ENCODE results near the gene SDHB. TPM values are rescaled to one million over a fixed set of nuclear protein-coding genes. Genes with fewer than 3 reads are reported as not detected.

SDHB gene
- total and polyA plus RNA-seq, 5 donors, result 209 to 311 (median 241) TPM

DNA sequence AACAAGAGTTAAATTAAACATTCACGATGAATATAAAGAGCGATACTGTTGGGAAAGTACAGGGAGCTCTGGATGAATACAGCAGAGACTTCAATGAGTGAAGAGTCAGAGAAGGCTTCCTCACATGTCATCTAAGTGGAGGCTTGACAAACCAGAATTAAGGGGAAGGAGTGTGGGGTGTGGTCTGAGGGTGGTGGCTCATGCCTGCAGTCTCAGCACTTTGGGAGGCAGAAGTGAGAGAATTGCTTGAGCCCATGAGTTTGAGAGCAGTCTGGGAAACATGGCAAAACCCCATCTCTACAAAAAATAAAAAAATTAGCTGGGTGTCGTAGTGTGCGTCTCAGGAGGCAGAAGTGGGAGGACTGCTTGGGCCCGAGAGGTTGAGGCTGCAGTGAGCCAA, 8.7 kb downstream of the SDHB start:
- no peaks in the 10 kb centered on the region for H3K9me3 ChIP-seq (ENCODE audit: control insufficient read depth, low read length)
- WGBS, result 65% methylated on average over 5 of the region's 5 CpGs
- peak; percentile 57 to 68 for ATAC-seq
- H3K27ac ChIP-seq (ENCODE audit: low read length), result no peak overlapping the region
- no peak overlapping the region for H3K4me3 ChIP-seq (ENCODE audit: low read length)
- H3K27me3 ChIP-seq (ENCODE audit: control insufficient read depth, insufficient read depth), result no peaks in the 10 kb centered on the region
- H3K4me1 ChIP-seq (ENCODE audit: control insufficient read depth, insufficient read depth, low read length), result no peaks in the 10 kb centered on the region
- DNase-seq, result no peak
- intact Hi-C loops (cut with DNase I), result loop anchor here (5.0 kb wide), 2 partner anchors 88 to 93 kb away; no protein-coding TSS in a partner anchor

DNA sequence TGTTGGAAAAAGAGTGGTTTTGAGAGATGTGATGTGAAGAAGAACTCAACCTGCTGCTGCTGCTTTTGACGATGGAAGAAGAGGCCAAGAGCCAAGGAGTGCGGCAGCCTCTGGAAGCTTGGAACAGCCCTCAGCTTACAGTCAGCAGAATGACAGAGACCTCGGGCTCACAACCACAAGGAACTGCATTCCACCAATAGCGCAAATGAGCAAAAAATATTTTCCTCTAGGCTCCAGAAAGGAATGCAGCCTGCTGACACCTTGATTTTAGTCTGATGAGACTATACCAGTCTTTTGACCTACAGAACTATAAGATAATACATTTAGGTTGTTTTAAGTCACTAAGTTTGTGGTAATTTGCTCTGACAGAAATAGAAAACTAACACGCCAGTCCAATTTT, 10.2 kb downstream of the SDHB start:
- intact Hi-C loops (cut with DNase I), result no loop called here
- ATAC-seq (no peak), DNase-seq (no peak)
- H3K27ac ChIP-seq (ENCODE audit: low read length), result no peak overlapping the region
- H3K4me3 ChIP-seq (ENCODE audit: low read length), result no peak overlapping the region
- H3K4me1 ChIP-seq (ENCODE audit: control insufficient read depth, insufficient read depth, low read length), result no peaks in the 10 kb centered on the region
- no peaks in the 10 kb centered on the region for H3K27me3 ChIP-seq (ENCODE audit: control insufficient read depth, insufficient read depth)
- no peaks in the 10 kb centered on the region for H3K9me3 ChIP-seq (ENCODE audit: control insufficient read depth, low read length)
- 80% methylated on average over 5 of the region's 5 CpGs for WGBS

DNA sequence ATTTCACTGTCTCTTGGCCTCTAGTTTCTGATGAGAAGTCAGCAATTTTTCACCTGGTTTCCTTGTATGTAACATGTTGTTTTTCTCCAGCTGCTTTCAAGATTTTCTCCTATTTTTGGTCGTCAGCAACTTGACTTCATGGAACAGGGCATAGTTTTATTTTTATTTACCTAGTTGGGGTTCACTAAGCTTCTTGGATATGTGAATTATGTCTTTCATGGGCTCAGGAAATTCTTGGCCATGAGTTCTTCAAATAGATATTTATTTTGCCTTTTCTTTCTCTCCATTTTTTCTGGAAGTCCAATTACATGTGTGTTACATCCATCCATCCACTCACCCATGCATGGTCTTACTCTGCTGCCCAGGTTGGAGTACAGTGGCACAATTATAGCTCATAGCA, 13.7 kb downstream of the SDHB start:
- Histone ChIP-seq H3K27me3 (ENCODE audit: control insufficient read depth, insufficient read depth) (no peaks in the 10 kb centered on the region), H3K4me3 (ENCODE audit: low read length) (no peak overlapping the region), H3K27ac (ENCODE audit: low read length) (no peak overlapping the region), H3K4me1 (ENCODE audit: control insufficient read depth, insufficient read depth, low read length) (no peaks in the 10 kb centered on the region), H3K9me3 (ENCODE audit: control insufficient read depth, low read length) (no peaks in the 10 kb centered on the region)
- DNase-seq (no peak), ATAC-seq (no peak)
- 77% methylated on average over 1 of the region's 1 CpG for WGBS
- intact Hi-C loops (cut with DNase I), result no loop called here

DNA sequence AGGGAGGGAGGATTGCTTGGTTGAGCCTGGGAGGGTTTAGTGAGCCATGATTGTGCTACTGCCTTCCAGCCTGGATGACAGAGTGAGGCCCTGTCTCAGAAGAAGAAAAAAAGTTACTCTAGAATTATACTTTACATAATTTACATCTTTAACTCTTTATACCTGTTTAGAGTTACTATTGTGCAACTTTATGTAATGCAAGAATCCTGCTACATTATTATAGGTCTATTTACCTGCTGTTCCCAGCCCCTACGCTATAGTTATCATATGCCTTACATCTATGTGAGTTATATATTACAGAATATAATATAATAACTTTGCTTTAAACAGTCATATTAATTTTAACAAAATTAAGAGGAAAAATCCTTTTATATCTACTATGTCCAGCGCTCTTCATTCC, 14.3 kb downstream of the SDHB start:
- ATAC-seq, result no peak
- no peaks in the 10 kb centered on the region for H3K9me3 ChIP-seq (ENCODE audit: control insufficient read depth, low read length)
- H3K27ac ChIP-seq (ENCODE audit: low read length), result no peak overlapping the region
- no peak for DNase-seq
- intact Hi-C loops (cut with DNase I), result no loop called here
- no peak overlapping the region for H3K4me3 ChIP-seq (ENCODE audit: low read length)
- 96% methylated on average over 2 of the region's 2 CpGs for WGBS
- no peaks in the 10 kb centered on the region for H3K27me3 ChIP-seq (ENCODE audit: control insufficient read depth, insufficient read depth)
- no peaks in the 10 kb centered on the region for H3K4me1 ChIP-seq (ENCODE audit: control insufficient read depth, insufficient read depth, low read length)

DNA sequence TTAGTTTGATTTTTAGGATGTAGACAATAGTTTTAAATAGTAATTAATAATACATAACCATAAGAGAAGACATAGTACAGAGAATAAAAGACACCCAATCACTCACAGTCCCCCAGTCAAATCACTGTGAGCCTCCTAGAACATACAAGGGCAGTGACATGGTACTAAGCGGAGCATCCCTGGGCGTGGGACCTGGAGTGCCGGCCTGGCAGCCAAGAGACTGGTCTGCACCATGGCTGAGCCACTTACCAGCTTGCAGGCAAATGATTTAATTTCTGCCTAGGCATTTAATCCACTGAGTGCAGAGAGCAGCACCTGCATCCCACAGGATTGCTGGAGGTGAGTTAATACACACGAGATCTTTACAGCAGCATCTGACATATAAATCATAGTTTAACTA, 20.4 kb downstream of the SDHB start:
- no peak overlapping the region for H3K4me3 ChIP-seq (ENCODE audit: low read length)
- H3K9me3 ChIP-seq (ENCODE audit: control insufficient read depth, low read length), result no peaks in the 10 kb centered on the region
- intact Hi-C loops (cut with DNase I), result no loop called here
- no peaks in the 10 kb centered on the region for H3K27me3 ChIP-seq (ENCODE audit: control insufficient read depth, insufficient read depth)
- no peak overlapping the region for H3K27ac ChIP-seq (ENCODE audit: low read length)
- 85% methylated on average over 4 of the region's 4 CpGs for WGBS
- no peaks in the 10 kb centered on the region for H3K4me1 ChIP-seq (ENCODE audit: control insufficient read depth, insufficient read depth, low read length)
- DNase-seq, result no peak
- no peak for ATAC-seq

DNA sequence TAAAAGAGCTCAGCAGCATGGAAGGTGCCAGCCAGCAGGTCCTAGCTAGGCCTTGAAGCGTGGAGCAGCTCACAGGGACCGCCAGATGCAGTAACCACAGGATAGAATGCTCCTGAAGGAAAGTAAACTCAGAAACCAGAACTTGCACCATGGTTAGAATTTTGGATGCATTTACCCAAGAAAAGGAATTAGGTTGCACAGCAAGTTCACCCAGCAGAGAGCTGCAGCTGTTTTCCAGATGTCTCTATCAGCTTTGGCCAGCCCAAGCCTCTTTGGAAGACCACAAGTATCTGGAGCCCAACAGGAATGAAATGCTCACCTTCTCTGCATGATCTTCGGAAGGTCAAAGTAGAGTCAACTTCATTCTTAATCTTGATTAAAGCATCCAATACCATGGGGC, 21.1 kb downstream of the SDHB start:
- no peaks in the 10 kb centered on the region for H3K4me1 ChIP-seq (ENCODE audit: control insufficient read depth, insufficient read depth, low read length)
- no peak for ATAC-seq
- H3K27ac ChIP-seq (ENCODE audit: low read length), result no peak overlapping the region
- no peaks in the 10 kb centered on the region for H3K27me3 ChIP-seq (ENCODE audit: control insufficient read depth, insufficient read depth)
- intact Hi-C loops (cut with DNase I), result no loop called here
- no peak for DNase-seq
- H3K4me3 ChIP-seq (ENCODE audit: low read length), result no peak overlapping the region
- WGBS, result 96% methylated on average over 3 of the region's 3 CpGs
- H3K9me3 ChIP-seq (ENCODE audit: control insufficient read depth, low read length), result no peaks in the 10 kb centered on the region

DNA sequence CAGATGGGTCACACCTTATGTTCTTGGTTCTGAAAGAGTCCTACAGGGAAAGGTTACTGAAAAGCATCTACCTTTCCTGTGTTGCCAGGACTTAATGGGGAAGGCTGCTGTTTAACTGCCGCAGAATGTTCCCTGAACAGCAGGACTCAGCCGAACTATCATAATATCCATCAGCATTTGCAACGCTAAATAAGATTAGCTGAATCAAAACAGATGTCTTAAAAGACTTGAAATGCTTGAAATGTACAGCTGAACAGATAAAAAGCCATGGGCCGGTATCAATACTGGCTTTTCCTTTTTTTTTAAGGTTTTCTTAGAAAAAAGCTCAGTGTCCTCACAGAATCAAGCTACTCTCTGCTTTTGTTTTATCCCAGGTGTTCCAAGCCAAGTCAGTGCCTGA, 22.4 kb downstream of the SDHB start:
- intact Hi-C loops (cut with DNase I), result no loop called here
- 90% methylated on average over 4 of the region's 4 CpGs for WGBS
- H3K4me3 ChIP-seq (ENCODE audit: low read length), result no peak overlapping the region
- H3K27me3 ChIP-seq (ENCODE audit: control insufficient read depth, insufficient read depth), result no peaks in the 10 kb centered on the region
- no peak overlapping the region for H3K27ac ChIP-seq (ENCODE audit: low read length)
- no peaks in the 10 kb centered on the region for H3K9me3 ChIP-seq (ENCODE audit: control insufficient read depth, low read length)
- no peak for ATAC-seq
- no peak for DNase-seq
- no peaks in the 10 kb centered on the region for H3K4me1 ChIP-seq (ENCODE audit: control insufficient read depth, insufficient read depth, low read length)

DNA sequence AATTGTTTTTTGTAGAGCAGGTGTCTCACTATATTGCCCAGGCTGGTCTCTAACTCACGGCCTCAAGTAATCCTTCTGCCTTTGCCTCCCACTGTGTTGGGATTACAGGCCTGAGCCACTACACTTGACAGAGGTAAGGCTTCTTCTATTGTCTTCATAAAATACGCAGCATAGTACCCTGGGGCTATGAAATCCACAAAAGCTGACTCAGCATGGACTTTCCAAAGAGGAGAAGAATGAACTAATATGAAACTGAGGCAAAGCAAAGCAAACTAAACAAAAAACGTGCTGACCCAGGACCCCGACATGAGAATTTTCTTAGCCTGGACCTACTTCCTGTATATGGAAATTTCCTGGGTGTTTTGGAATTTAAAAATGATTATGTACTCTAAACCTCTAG, 23.6 kb downstream of the SDHB start:
- H3K9me3 ChIP-seq (ENCODE audit: control insufficient read depth, low read length), result no peaks in the 10 kb centered on the region
- intact Hi-C loops (cut with DNase I), result no loop called here
- 83% methylated on average over 4 of the region's 4 CpGs for WGBS
- no peak overlapping the region for H3K27ac ChIP-seq (ENCODE audit: low read length)
- H3K27me3 ChIP-seq (ENCODE audit: control insufficient read depth, insufficient read depth), result no peaks in the 10 kb centered on the region
- ATAC-seq (no peak), DNase-seq (no peak)
- H3K4me1 ChIP-seq (ENCODE audit: control insufficient read depth, insufficient read depth, low read length), result no peaks in the 10 kb centered on the region
- no peak overlapping the region for H3K4me3 ChIP-seq (ENCODE audit: low read length)

DNA sequence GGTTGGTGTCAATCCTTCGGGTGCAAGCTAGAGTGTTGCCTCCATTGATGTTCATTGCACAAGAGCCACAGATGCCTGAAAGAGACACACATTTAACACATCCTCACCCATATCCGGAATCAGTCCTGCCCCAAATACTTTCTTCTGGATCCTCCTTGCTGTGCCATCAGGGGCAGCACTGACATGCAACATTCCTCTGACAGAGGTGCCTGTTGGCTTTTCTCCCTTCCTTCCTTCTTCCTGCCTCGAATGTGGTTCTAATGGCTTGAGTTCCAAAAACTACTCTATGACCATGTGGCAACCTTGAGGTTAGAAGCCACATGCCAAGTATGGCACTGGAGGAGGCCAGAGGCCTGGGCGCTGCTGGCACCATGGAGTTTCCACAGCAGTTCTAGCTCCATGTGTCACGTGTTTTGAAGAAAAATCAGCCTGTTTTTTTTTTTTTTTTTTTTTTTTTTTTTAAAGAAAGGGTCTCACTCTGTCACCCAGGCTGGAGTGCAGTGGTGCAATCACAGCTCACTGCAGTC, 25.1 kb downstream of the SDHB start:
- no peak for DNase-seq
- no peak for ATAC-seq
- Histone ChIP-seq H3K27ac (ENCODE audit: low read length) (no peak overlapping the region), H3K27me3 (ENCODE audit: control insufficient read depth, insufficient read depth) (no peaks in the 10 kb centered on the region), H3K4me1 (ENCODE audit: control insufficient read depth, insufficient read depth, low read length) (no peaks in the 10 kb centered on the region), H3K4me3 (ENCODE audit: low read length) (no peak overlapping the region), H3K9me3 (ENCODE audit: control insufficient read depth, low read length) (no peaks in the 10 kb centered on the region)
- intact Hi-C loops (cut with DNase I), result no loop called here
- 78% methylated on average over 5 of the region's 5 CpGs for WGBS

DNA sequence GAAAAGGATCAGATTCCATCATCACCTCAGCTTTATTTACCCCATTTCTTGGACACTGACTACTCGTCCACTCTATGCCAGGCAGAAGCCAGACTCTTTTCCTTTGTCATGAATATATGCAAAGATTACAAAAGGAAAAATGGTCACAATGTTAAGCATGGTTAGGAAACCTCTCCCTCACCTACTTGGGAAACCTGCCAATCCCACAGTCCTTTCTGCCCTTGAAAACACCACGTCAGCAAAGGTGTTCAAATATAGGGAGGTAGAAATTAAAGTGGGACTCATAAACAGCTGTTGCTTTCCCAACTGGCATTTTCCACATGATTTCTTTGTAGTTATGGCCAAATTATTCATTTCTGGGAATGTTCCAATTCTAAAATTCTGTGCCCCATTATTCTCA, 25.9 kb downstream of the SDHB start:
- H3K4me3 ChIP-seq (ENCODE audit: low read length), result no peak overlapping the region
- no peaks in the 10 kb centered on the region for H3K4me1 ChIP-seq (ENCODE audit: control insufficient read depth, insufficient read depth, low read length)
- H3K27me3 ChIP-seq (ENCODE audit: control insufficient read depth, insufficient read depth), result no peaks in the 10 kb centered on the region
- WGBS, result 59% methylated on average over 2 of the region's 2 CpGs
- no peak overlapping the region for H3K27ac ChIP-seq (ENCODE audit: low read length)
- ATAC-seq (no peak), DNase-seq (no peak)
- intact Hi-C loops (cut with DNase I), result no loop called here
- H3K9me3 ChIP-seq (ENCODE audit: control insufficient read depth, low read length), result no peaks in the 10 kb centered on the region

DNA sequence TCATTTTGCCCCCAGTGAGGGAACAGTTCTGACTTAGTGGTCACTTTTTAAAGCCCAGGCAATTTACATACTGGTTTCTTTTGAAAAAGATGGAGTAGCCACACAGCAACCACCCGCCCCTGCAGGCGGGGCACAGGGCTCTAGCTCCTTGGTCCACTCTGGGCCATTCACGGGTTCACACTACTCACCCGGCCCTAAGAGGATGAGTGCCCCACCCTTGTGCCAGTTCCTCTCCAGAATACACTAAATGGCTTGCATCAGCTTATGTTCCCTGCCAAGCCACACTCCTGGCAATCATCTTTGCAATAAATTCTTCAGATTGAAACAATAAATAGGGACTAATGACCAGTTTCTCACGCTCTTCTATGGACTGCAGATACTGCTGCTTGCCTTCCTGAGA, 26.4 kb downstream of the SDHB start:
- Histone ChIP-seq H3K9me3 (ENCODE audit: control insufficient read depth, low read length) (no peaks in the 10 kb centered on the region), H3K27ac (ENCODE audit: low read length) (no peak overlapping the region), H3K27me3 (ENCODE audit: control insufficient read depth, insufficient read depth) (no peaks in the 10 kb centered on the region), H3K4me3 (ENCODE audit: low read length) (no peak overlapping the region), H3K4me1 (ENCODE audit: control insufficient read depth, insufficient read depth, low read length) (no peaks in the 10 kb centered on the region)
- no peak for DNase-seq
- ATAC-seq, result peak; percentile 54 to 63
- 76% methylated on average over 5 of the region's 5 CpGs for WGBS
- intact Hi-C loops (cut with DNase I), result no loop called here

DNA sequence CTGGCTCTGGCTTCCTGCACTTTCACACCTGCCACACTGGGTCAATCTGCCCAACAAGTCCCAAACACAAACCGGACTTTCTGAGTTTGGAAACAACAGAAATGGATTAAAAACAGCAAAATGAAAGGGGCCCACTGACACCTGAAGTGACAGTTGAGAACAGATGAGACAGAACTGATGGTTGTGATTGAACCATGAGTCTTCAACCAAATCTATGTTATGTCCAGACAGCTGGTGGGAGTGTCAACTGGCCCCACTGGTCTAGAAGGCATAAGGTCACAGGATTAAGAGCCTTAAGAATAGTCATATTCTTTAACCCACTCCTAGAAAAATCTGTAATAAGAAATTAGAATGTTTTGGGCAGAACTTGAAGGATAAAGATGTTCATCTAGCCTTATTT, 29.1 kb downstream of the SDHB start:
- H3K27ac ChIP-seq (ENCODE audit: low read length), result no peak overlapping the region
- no peak overlapping the region for H3K4me3 ChIP-seq (ENCODE audit: low read length)
- 92% methylated on average over 1 of the region's 1 CpG for WGBS
- no peak for DNase-seq
- ATAC-seq, result no peak
- H3K9me3 ChIP-seq (ENCODE audit: control insufficient read depth, low read length), result no peaks in the 10 kb centered on the region
- H3K27me3 ChIP-seq (ENCODE audit: control insufficient read depth, insufficient read depth), result no peaks in the 10 kb centered on the region
- intact Hi-C loops (cut with DNase I), result no loop called here
- H3K4me1 ChIP-seq (ENCODE audit: control insufficient read depth, insufficient read depth, low read length), result no peaks in the 10 kb centered on the region

All from right cardiac atrium (tissue), 5 donors.